Liver (tissue), 3 donors: ENCODE results near the gene VGLL4.

Experiments
- ATF3 ChIP-seq: IDR thresholded peaks from 2 replicates; pipeline ENCODE4 v1.6.1; 2016; ENCODE audit warnings: antibody characterized with exemption
- TAF1 ChIP-seq: conservative IDR thresholded peaks from 2 replicates; pipeline ENCODE4 v1.6.1; 2016; ENCODE audit warnings: antibody characterized with exemption, mild to moderate bottlenecking
- YY1 ChIP-seq: IDR thresholded peaks from 2 replicates; pipeline ENCODE4 v1.6.1; 2016; ENCODE audit warnings: antibody characterized with exemption, mild to moderate bottlenecking
- TF ChIP-seq, protein P1 (sequence below): fragments of 150-350 bp; IDR thresholded peaks from 2 replicates; pipeline ENCODE4 v1.5.1; 2017; ENCODE audit warnings: improper control_type of control experiment, low read depth, low read length; ENCODE audit not compliant: missing input control
- TF ChIP-seq, protein P2 (sequence below): IDR thresholded peaks from 2 replicates; pipeline ENCODE4 v1.6.1; 2016; ENCODE audit warnings: antibody characterized with exemption, mild to moderate bottlenecking
- TF ChIP-seq, protein P3 (sequence below): IDR thresholded peaks from 2 replicates; pipeline ENCODE4 v1.6.1; 2016; ENCODE audit warnings: antibody characterized with exemption
- donor health status: healthy.
- donor health status: healthy.

DNA sequence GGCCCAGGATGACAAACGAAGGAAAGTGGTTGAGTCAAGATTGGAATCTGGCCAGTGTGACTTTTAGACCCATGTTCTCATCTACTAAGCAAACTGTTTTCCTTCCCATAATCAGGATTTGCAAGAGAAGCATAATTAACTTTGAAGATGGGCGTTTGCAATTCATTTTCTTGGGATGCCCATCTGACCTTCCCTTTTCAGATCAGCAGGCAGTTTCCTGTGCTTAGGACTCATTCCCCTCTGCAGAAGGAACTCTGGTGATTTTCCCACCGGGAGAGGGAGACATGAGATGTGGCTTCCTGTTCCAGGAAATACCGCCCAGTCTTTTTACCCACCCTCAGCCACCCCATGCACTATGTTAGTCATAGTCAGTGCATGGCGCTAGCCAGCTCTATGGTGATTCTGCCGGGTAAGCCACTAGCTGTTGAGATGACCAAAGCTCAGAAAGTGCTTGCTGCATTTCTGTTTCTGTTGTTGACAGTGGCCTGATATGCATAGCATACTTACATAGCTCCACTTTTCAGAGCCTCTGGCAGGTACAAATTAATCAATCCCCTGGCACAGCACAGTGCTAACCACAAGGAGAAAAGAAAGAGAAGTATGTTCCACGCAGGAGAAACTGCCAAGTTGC lies 129.4 kb downstream of the VGLL4 start:
- TF ChIP-seq, protein P1, sequence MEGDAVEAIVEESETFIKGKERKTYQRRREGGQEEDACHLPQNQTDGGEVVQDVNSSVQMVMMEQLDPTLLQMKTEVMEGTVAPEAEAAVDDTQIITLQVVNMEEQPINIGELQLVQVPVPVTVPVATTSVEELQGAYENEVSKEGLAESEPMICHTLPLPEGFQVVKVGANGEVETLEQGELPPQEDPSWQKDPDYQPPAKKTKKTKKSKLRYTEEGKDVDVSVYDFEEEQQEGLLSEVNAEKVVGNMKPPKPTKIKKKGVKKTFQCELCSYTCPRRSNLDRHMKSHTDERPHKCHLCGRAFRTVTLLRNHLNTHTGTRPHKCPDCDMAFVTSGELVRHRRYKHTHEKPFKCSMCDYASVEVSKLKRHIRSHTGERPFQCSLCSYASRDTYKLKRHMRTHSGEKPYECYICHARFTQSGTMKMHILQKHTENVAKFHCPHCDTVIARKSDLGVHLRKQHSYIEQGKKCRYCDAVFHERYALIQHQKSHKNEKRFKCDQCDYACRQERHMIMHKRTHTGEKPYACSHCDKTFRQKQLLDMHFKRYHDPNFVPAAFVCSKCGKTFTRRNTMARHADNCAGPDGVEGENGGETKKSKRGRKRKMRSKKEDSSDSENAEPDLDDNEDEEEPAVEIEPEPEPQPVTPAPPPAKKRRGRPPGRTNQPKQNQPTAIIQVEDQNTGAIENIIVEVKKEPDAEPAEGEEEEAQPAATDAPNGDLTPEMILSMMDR, result no peak
- TF ChIP-seq, protein P2, sequence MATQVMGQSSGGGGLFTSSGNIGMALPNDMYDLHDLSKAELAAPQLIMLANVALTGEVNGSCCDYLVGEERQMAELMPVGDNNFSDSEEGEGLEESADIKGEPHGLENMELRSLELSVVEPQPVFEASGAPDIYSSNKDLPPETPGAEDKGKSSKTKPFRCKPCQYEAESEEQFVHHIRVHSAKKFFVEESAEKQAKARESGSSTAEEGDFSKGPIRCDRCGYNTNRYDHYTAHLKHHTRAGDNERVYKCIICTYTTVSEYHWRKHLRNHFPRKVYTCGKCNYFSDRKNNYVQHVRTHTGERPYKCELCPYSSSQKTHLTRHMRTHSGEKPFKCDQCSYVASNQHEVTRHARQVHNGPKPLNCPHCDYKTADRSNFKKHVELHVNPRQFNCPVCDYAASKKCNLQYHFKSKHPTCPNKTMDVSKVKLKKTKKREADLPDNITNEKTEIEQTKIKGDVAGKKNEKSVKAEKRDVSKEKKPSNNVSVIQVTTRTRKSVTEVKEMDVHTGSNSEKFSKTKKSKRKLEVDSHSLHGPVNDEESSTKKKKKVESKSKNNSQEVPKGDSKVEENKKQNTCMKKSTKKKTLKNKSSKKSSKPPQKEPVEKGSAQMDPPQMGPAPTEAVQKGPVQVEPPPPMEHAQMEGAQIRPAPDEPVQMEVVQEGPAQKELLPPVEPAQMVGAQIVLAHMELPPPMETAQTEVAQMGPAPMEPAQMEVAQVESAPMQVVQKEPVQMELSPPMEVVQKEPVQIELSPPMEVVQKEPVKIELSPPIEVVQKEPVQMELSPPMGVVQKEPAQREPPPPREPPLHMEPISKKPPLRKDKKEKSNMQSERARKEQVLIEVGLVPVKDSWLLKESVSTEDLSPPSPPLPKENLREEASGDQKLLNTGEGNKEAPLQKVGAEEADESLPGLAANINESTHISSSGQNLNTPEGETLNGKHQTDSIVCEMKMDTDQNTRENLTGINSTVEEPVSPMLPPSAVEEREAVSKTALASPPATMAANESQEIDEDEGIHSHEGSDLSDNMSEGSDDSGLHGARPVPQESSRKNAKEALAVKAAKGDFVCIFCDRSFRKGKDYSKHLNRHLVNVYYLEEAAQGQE, result no peak
- TF ChIP-seq TAF1, result no peak
- TF ChIP-seq YY1, result no peak
- TF ChIP-seq, protein P3, sequence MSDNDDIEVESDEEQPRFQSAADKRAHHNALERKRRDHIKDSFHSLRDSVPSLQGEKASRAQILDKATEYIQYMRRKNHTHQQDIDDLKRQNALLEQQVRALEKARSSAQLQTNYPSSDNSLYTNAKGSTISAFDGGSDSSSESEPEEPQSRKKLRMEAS, result no peak
- no peak for TF ChIP-seq ATF3
